Cardiac fibroblast (primary cell): ENCODE data around the gene GRK5.

Experiments
- DNase-seq, 2 donors: peaks; one replicate each; pipeline versions ENCODE4 v3.0.0 to v3.0.0-alpha.2; 2010; ENCODE audit warnings: low read depth in 2 of 2
- H3K4me3 ChIP-seq, 2 donors: replicated peaks in 1 of 2; 1 replicate in 1 of 2; 2 replicates in 1 of 2; pipeline ENCODE4 v1.5.1; 2011; ENCODE audit warnings: low read depth in 2 of 2, low read length in 2 of 2, mild to moderate bottlenecking in 2 of 2, moderate library complexity in 1 of 2
- TF ChIP-seq, protein P1 (sequence below): IDR thresholded peaks from one replicate; pipeline ENCODE4 v1.5.1; 2011; ENCODE audit warnings: low read depth, mild to moderate bottlenecking, low read length, inconsistent platforms

The GRK5 gene

DNA sequence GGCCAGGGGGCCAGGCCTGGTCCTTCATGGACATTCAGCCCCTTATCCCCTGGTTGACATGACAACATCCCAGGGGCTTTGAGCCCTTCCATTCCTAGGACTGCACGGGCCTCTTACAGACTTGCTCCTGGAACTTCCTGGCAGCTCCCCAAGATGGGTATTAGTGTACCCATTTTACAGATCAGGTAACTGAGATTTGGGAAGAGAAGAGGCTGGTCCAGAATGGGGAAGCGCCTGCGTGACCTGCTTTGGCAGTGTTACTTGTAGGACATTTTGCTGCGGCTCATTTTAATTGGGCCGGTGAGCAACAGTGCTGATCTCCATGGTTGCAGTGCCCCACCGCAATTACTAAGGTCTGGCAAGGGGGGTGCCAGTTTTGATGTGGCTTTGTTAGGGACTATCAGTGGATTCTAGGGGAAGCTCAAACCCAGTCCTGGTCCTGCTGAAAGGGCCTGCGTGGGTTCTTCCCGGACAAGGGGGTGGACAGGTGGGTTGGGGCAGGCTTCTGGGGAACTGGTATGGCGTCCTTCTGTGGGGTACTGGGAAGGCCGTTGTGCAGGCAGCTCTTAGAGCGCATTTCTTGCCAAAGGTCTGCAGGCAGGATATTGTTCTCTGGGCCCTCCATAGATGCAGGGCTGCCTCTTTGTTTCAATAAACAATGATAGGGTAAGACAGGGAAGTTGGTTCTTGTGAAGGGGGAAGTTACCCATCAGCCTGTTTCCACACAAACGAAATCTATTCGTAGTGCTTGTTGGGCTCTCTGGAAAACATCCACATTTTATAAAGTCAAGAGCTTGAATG is 197.5 kb downstream of the GRK5 start:
- TF ChIP-seq, protein P1, sequence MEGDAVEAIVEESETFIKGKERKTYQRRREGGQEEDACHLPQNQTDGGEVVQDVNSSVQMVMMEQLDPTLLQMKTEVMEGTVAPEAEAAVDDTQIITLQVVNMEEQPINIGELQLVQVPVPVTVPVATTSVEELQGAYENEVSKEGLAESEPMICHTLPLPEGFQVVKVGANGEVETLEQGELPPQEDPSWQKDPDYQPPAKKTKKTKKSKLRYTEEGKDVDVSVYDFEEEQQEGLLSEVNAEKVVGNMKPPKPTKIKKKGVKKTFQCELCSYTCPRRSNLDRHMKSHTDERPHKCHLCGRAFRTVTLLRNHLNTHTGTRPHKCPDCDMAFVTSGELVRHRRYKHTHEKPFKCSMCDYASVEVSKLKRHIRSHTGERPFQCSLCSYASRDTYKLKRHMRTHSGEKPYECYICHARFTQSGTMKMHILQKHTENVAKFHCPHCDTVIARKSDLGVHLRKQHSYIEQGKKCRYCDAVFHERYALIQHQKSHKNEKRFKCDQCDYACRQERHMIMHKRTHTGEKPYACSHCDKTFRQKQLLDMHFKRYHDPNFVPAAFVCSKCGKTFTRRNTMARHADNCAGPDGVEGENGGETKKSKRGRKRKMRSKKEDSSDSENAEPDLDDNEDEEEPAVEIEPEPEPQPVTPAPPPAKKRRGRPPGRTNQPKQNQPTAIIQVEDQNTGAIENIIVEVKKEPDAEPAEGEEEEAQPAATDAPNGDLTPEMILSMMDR: no peak
- H3K4me3 ChIP-seq: no peak overlapping the region
- no peak for DNase-seq

DNA sequence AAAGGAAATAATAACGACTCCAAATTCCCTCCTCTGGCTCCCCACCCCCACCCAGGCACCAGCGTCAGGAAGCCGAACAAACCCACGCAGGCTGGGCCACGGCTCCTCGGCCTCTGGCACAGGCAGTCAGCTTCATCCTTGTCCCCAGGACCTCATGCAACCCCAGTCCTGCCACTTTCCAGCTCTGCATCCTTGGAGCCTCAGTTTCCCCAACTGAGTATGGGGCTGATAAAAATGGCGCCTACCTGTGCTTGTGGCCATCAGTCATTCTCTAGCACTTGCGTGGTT is 198.1 kb downstream of the GRK5 start:
- no peak overlapping the region for H3K4me3 ChIP-seq
- TF ChIP-seq, protein P1: no peak
- DNase-seq: no peak

DNA sequence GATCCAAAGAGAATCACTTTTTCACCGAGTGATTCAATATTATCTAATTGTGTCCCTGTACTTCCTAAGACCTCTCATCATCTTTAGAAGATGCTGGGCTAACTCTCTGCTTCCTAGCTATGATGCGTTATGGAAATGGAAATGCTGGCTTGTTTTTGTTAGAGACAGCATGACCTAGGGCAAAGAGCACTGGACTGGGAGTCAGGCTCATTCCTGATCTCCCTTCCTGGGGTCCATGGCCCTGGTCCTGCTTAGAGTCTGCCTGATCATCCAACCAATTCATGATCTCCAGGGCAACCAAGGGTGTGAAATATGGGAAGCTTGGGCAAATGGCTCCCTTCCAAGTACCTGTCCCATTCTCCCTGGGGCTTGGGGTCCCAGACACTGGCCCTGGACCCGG is 198.8 kb downstream of the GRK5 start:
- H3K4me3 ChIP-seq: no peak overlapping the region
- DNase-seq: no peak
- TF ChIP-seq, protein P1: no peak

DNA sequence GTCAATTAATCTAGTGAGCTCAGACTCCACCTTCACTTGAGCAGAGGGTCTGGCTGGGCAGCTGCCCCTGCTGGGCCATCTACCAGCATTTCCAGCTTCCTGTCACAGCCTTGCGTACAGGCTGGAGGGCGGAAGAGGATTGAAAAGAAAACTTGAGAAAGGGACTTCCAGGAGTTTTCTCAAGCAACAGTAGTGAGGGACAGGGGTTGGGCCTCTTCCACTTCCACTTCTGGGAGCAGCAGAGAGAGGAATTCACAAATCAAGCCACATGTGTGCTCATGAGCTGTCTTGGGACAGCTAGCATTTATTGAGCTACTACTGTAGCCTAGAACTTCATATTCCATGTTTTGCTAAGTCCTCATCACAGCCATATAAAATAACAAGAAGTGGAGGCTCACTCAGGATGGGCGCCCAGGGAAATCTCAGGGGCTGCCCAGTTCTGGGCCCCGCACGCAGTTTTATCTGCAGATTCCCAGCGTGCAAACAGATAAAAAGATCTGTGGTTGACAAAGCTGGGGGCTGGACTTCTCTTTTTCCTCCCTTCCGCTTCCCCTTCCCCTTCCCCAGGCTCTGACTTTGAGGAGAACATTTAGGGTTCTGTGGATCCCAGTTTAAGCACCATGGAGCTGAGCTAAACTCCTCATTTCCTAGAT is 199.4 kb downstream of the GRK5 start:
- DNase-seq: no peak
- no peak overlapping the region for H3K4me3 ChIP-seq
- TF ChIP-seq, protein P1: no peak

DNA sequence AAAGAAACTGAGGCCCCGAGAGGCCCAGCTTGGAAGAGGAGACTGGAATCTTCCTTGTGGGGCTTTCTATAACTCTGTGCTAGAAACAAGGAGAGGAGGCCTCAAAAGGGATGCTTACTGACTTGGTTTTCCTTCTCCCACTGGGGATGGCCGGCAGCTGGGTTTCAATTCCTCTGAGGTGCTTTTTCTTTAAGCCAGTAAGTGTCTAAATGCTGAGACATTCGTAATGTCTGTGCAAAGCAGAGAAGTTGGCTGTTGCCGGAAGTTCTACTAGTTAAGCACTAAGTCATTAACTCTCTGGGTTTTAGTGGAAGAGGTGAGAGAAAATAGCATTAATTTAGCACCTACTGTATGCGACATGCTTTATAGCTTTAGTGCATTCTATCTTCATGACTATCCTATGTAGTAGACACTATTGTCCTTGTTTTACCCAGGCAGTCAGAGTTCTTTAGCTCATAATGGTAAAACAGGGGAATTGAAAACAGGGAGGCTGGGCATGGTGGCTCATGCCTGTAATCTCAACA is 199.9 kb downstream of the GRK5 start:
- no peak for DNase-seq
- H3K4me3 ChIP-seq: no peak overlapping the region
- TF ChIP-seq, protein P1: no peak

DNA sequence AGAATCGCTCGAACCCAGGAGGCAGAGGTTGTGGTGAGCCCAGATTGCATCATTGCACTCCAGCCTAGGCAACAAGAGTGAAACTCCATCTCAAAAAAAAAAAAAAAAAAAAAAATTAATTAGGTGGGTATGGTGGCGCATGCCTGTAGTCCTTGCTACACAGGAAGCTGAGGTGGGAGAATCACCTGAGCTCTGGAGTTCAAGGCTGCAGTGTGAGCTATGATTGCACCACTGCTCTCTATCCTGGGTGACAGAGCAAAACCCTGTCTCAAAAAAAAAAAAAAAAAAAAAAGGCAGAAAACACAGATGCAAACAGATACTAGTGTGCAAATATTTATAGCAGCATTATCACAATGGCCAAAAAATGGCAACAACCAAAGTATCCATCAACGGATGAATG is 200.7 kb downstream of the GRK5 start:
- H3K4me3 ChIP-seq: no peak overlapping the region
- TF ChIP-seq, protein P1: no peak
- no peak for DNase-seq
